PC-9 (cell line): ENCODE results near the gene WFIKKN2.

ENCODE experiments used
- CTCF ChIP-seq: fragments of 200-600 bp; sonication (generic); conservative IDR thresholded peaks from 2 replicates; pipeline ENCODE4 v1.6.1; 2017; ENCODE audit warnings: mixed run types, antibody characterized with exemption, mild to moderate bottlenecking, moderate library complexity
- EZH2 ChIP-seq: fragments of 200-600 bp; sonication (generic); IDR thresholded peaks from 2 replicates; pipeline ENCODE4 v1.8.0; 2017; ENCODE audit warnings: antibody characterized with exemption, low read depth

GRCh38 chr17:50848039-50848438 is 12.7 kb downstream of the WFIKKN2 start:
- no peak for TF ChIP-seq CTCF
- no peak for TF ChIP-seq EZH2
